Karpas-422 (cell line): Measurements from ENCODE around the gene BAK1. TPM values are rescaled to one million over a fixed set of nuclear protein-coding genes. Genes with fewer than 3 reads are reported as not detected.
A peak's percentile ranks its signal among the peaks of the same experiment; 100 is the strongest.

ENCODE experiments used
- DNase-seq: peaks from one replicate; pipeline ENCODE4 v3.0.0-alpha.2; 2015
- H2AFZ ChIP-seq: fragments of 200-600 bp; sonication (generic); 2 replicates; pipeline ENCODE4 v1.6.1; 2014; ENCODE audit warnings: antibody characterized with exemption, low read length, mixed read lengths
- H3K27ac ChIP-seq: fragments of 200-600 bp; sonication (generic); 2 replicates; pipeline ENCODE4 v1.5.1; 2014; ENCODE audit warnings: mild to moderate bottlenecking, low read length, moderate library complexity
- H3K27me3 ChIP-seq: fragments of 200-600 bp; sonication (generic); 2 replicates; pipeline ENCODE4 v1.6.1; 2014; ENCODE audit warnings: low read length, mixed read lengths
- H3K36me3 ChIP-seq: fragments of 200-600 bp; sonication (generic); 2 replicates; pipeline ENCODE4 v1.6.1; 2014; ENCODE audit warnings: low read length, mixed read lengths; ENCODE audit not compliant: insufficient read depth
- H3K4me1 ChIP-seq: fragments of 200-600 bp; sonication (generic); 2 replicates; pipeline ENCODE4 v1.6.1; 2014; ENCODE audit warnings: mild to moderate bottlenecking, low read length, mixed read lengths
- H3K4me2 ChIP-seq: fragments of 200-600 bp; sonication (generic); 2 replicates; pipeline ENCODE4 v1.6.1; 2014; ENCODE audit warnings: low read length, low read depth, mild to moderate bottlenecking; ENCODE audit not compliant: poor library complexity, severe bottlenecking
- H3K4me3 ChIP-seq: fragments of 200-600 bp; sonication (generic); 2 replicates; pipeline ENCODE4 v1.5.1; 2014; ENCODE audit warnings: mild to moderate bottlenecking, antibody characterized with exemption, low read length, mixed read lengths
- H3K79me2 ChIP-seq: fragments of 200-600 bp; sonication (generic); 2 replicates; pipeline ENCODE4 v1.6.1; 2014; ENCODE audit warnings: mild to moderate bottlenecking, low read length, mixed read lengths
- H3K9ac ChIP-seq: fragments of 200-600 bp; sonication (generic); 2 replicates; pipeline ENCODE4 v1.6.0; 2014; ENCODE audit warnings: low read length
- H3K9me2 ChIP-seq: fragments of 200-600 bp; sonication (generic), shearing (Covaris generic); replicated peaks from 2 replicates; pipeline ENCODE4 v1.6.0; 2014; ENCODE audit warnings: mild to moderate bottlenecking, low read length, moderate library complexity; ENCODE audit not compliant: insufficient read depth
- H3K9me3 ChIP-seq: fragments of 300-700, 200-600 bp; sonication (generic); 2 replicates; pipeline ENCODE4 v1.6.1; 2014; ENCODE audit warnings: low read length, mixed read lengths
- H4K20me1 ChIP-seq: fragments of 200-600 bp; sonication (generic); 2 replicates; pipeline ENCODE4 v1.6.1; 2014; ENCODE audit warnings: mild to moderate bottlenecking, antibody characterized with exemption, low read length, low read depth; ENCODE audit not compliant: insufficient read depth
- total RNA-seq: library from RNA; depleted of rRNA; stranded (reverse); fragments of >200 nt; shearing (Covaris generic); gene quantifications from 2 replicates; pipeline ENCODE4 v1.2.3, GENCODE V29; 2014; ENCODE audit warnings: low replicate concordance

Gene BAK1
- total RNA-seq, 1 experiment from 2014 or later = 9.9 TPM

DNA sequence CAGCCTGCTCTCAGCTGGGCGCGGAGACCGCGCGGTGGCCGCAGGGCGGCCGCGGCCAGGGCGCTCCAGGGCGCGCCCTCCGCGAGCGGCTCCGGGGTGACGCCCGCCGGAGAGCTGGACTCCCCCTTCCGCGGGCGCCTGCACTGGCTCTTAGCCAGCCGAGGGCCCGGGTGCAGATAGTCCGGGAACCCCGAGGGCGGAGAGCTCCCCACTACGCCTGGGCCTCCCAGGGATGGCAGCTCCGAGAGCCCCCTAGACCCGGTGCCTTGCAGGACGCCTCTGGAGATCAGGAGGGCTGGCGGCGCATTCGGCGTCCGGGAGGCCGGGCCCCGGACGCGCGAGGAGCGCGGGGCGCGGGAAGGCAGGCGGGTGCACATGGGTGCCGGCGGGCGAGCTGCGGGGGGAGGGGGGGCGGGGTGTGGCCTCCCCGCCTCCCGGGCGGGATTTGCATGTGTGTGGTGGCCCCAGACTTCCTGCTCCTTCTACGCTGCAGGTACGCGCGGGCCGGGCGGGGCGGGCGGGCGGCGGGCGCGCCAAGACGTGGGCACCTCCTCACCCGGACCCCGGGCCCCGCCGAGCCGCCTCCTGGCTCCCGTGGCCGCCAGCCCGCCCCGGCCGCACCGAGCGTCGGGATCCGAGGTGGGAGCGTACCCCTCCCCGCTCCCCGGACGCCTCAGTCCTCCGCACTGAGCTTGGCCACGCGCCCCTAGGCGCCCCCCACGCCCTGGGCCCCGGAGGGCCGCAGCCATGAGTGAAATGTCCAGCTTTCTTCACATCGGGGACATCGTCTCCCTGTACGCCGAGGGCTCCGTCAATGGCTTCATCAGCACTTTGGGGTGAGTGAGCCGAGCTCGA lies 41.0 kb upstream of the BAK1 start, which contains the start of gene ITPR3:
TSS of gene ITPR3 (plus strand) at position 467 of the 855 bp plus-strand sequence. CDS start at position 748, 281 bp downstream.
- DNase-seq = peak; percentile 91
- H3K27me3 ChIP-seq = no peaks in the 10 kb centered on the region
- H2AFZ ChIP-seq = peak within 1 kb of the TSS; percentile 99
- peaks cover 29% of the 10 kb centered on the region for H4K20me1 ChIP-seq
- H3K27ac ChIP-seq = no peak within 1 kb of the TSS
- H3K4me2 ChIP-seq = peak within 1 kb of the TSS; percentile 100
- no peaks in the 10 kb centered on the region for H3K79me2 ChIP-seq
- peak within 1 kb of the TSS; percentile 96 for H3K4me3 ChIP-seq
- H3K9me2 ChIP-seq = no peaks in the 10 kb centered on the region
- no peaks in the 10 kb centered on the region for H3K9me3 ChIP-seq
- H3K36me3 ChIP-seq = no peaks in the 10 kb centered on the region
- H3K4me1 ChIP-seq = peaks cover 46% of the 10 kb centered on the region
- peak within 1 kb of the TSS; percentile 89 for H3K9ac ChIP-seq

DNA sequence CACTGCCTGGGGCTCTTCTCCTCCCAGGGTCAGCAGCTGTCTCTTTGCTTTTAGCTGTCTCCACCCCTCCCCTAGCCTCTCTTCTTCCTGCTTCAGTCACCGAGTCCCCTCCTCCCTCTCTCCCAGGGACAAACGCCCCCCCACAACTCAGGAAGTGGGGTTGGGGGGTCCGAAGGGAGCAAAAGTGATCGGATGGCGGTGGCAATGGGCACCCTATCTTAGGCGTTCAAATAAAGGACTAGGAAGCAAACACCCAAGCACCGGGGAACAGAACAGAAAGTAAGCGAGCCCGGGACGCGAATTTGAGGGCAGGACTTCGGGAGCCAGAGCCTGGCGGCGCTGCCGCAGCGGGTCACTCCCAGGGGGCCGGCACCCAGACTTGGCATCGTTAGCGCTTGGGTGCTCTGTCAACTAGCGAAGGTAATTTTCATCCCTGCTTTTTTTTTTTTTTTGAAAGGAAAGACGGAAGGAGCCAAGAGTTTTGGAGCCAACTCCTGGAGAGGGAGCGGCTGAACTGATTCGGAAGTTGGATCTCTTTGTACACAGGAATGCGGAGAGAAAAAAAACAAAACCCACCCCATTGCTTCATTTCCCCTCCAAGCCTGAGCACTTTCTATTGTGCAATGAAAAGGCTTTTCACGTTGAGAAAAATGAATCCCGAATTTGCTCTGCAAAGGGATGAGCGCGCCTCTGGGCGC lies 40.2 kb upstream of the BAK1 start:
- H2AFZ ChIP-seq = peak overlapping the region; percentile 87; the same call in 1 of the 2 replicates
- H3K79me2 ChIP-seq = no peaks in the 10 kb centered on the region
- peaks cover 29% of the 10 kb centered on the region for H4K20me1 ChIP-seq
- peak; percentile 73 for DNase-seq
- peak overlapping the region; percentile 66 for H3K9ac ChIP-seq
- peak overlapping the region; percentile 96 for H3K4me3 ChIP-seq
- no peaks in the 10 kb centered on the region for H3K9me2 ChIP-seq
- H3K9me3 ChIP-seq = no peaks in the 10 kb centered on the region
- H3K27me3 ChIP-seq = no peaks in the 10 kb centered on the region
- peak overlapping the region; percentile 100 for H3K4me2 ChIP-seq
- H3K36me3 ChIP-seq = no peaks in the 10 kb centered on the region
- no peak overlapping the region for H3K27ac ChIP-seq
- H3K4me1 ChIP-seq = peaks cover 46% of the 10 kb centered on the region

DNA sequence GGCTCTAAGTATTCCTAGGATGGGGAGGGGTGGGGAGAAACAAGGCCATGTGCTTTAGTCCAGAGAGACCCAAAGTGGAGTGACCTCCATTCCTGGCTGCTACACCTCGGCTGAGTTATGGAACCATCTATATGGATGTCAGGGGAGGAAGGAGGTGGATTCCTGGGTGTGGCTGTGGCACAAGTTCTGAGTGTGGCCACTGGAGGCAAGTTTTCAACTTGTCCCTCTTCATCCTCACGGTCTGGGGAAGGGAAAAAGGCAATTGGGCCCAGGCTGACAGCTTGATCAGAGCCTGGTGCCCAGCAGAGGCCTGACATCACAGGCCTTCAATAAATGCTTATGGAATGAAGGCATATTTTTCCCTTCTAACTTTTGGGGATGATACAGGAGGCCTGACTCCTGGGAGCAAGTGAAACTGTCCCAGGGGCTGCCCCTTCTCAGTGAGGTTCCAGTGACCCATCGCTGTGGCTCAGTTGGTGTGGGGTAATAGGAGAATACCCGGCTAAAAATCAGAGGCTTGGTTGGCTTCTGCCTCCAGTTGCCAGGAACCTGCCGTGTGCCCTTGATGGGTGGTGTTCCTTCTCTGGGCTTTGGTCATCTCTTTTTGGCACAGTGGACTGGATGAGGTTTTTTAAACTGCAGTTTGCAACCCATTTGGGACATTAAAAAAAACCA lies 39.2 kb upstream of the BAK1 start:
- Histone ChIP-seq H3K27me3 (no peaks in the 10 kb centered on the region), H3K9ac (no peak overlapping the region), H3K4me2 (no peak overlapping the region), H2AFZ (no peak overlapping the region), H3K9me3 (no peaks in the 10 kb centered on the region), H3K9me2 (no peaks in the 10 kb centered on the region), H3K4me1 (peaks cover 42% of the 10 kb centered on the region), H3K4me3 (no peak overlapping the region), H3K36me3 (no peaks in the 10 kb centered on the region), H4K20me1 (peaks cover 21% of the 10 kb centered on the region; the same call in 1 of the 2 replicates), H3K79me2 (no peaks in the 10 kb centered on the region), H3K27ac (no peak overlapping the region)
- DNase-seq = no peak

DNA sequence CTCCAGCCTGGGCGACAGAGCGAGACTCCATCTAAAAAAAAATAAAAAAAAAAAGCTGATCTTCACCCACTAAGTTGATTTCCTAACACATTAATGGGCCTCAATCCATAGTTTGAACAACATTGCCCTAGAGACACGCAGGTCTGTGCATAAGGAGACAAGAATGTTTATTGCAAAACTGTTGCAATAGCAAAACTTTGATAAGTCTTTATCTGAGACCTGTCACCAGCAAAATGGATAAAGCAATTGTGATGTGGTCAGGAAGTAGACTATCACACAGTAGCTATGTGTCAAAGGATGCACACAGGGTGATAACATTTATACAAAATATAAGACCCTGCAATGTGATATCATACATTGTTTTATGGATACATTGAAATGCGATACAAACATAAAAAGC lies 36.8 kb upstream of the BAK1 start:
- Histone ChIP-seq H3K9me2 (no peaks in the 10 kb centered on the region), H3K9ac (no peak overlapping the region), H4K20me1 (no peaks in the 10 kb centered on the region), H3K79me2 (no peaks in the 10 kb centered on the region), H3K9me3 (no peaks in the 10 kb centered on the region), H3K27me3 (no peaks in the 10 kb centered on the region), H3K4me1 (peaks cover 18% of the 10 kb centered on the region), H3K27ac (no peak overlapping the region), H3K4me2 (no peak overlapping the region), H3K36me3 (no peaks in the 10 kb centered on the region), H2AFZ (no peak overlapping the region), H3K4me3 (no peak overlapping the region)
- no peak for DNase-seq

DNA sequence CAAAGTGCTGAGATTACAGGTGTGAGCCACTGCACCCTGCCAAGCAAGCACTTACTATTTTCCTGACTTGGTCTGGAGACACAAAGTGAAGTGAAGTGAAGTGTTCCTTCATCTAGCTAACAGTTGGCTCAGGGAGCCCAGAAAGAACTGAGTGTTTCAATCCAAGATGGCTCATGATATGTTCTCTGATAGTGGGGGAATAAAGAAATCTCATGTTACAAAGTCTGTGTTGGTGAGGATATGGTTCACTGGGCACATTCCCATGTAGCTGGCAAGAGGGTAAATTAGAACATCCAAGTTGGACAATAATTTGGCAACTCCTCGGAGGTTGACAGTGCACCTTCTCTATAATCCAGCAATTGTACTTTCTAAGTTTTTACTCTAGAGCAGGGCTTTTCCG lies 36.0 kb upstream of the BAK1 start:
- no peaks in the 10 kb centered on the region for H3K36me3 ChIP-seq
- H3K9ac ChIP-seq = no peak overlapping the region
- H3K4me3 ChIP-seq = no peak overlapping the region
- no peaks in the 10 kb centered on the region for H4K20me1 ChIP-seq
- no peak overlapping the region for H2AFZ ChIP-seq
- no peak overlapping the region for H3K4me2 ChIP-seq
- H3K9me2 ChIP-seq = no peaks in the 10 kb centered on the region
- DNase-seq = no peak
- H3K4me1 ChIP-seq = peaks cover 12% of the 10 kb centered on the region
- no peaks in the 10 kb centered on the region for H3K27me3 ChIP-seq
- no peaks in the 10 kb centered on the region for H3K79me2 ChIP-seq
- H3K9me3 ChIP-seq = no peaks in the 10 kb centered on the region
- no peak overlapping the region for H3K27ac ChIP-seq

DNA sequence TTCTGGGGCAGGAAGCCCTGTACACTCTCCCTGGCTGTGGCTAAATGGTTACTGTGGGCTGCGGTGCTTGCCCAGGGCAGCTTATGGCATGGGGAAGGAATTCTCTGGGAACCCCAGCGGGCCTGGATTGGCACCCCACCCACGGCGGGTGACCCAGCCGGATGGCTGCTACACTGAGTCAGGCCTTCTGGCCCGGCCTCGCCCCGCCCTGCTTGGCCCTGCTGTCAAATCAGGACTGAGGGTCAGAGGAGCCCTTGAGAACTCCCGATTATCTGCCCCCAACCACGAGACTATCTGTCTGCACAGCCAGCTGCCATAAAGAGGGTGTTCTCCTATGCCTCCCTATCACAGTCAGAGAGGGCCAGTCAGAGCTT lies 33.7 kb upstream of the BAK1 start:
- H3K9me3 ChIP-seq = no peaks in the 10 kb centered on the region
- H3K9ac ChIP-seq = no peak overlapping the region
- H3K4me3 ChIP-seq = no peak overlapping the region
- DNase-seq = no peak
- no peak overlapping the region for H3K4me2 ChIP-seq
- no peak overlapping the region for H3K27ac ChIP-seq
- no peaks in the 10 kb centered on the region for H3K9me2 ChIP-seq
- no peaks in the 10 kb centered on the region for H3K79me2 ChIP-seq
- H3K36me3 ChIP-seq = no peaks in the 10 kb centered on the region
- H4K20me1 ChIP-seq = no peaks in the 10 kb centered on the region
- H2AFZ ChIP-seq = no peak overlapping the region
- H3K27me3 ChIP-seq = no peaks in the 10 kb centered on the region
- H3K4me1 ChIP-seq = no peaks in the 10 kb centered on the region

DNA sequence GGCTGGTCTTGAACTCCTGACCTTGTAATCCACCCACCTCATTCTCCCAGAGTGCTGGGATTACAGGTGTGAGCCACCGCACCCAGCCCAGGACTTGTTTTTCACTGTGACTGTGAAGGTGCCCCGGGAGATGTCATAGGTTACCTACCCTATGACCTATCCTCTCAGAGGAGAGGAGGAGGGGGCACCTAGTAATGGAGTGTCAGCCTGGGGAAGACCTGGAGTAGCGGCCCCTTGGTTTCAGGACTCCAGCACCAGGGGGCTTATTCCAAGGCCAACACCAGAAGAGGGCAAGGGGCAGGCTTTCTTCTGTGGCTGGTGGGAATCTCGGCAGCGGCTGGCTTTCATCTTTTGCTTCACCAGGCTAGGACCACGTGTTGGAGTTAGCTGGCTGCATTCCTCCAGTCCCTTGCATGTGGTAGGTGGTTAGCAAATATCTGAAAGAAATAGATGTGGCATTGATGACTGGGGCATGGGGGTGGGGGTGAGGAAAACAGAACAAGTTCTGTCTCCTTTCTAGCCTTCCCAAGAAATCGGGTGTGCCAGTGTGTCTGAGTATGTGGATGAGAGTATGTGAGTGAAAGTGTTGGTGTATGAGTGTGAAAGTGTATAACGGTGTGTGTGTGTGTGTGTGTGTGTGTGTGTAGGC lies 33.2 kb upstream of the BAK1 start:
- Histone ChIP-seq H3K27ac (no peak overlapping the region), H3K4me2 (no peak overlapping the region), H3K9me2 (no peaks in the 10 kb centered on the region), H3K79me2 (no peaks in the 10 kb centered on the region), H4K20me1 (no peaks in the 10 kb centered on the region), H3K9me3 (no peaks in the 10 kb centered on the region), H3K4me1 (no peaks in the 10 kb centered on the region), H3K36me3 (no peaks in the 10 kb centered on the region), H3K4me3 (no peak overlapping the region), H2AFZ (no peak overlapping the region), H3K27me3 (no peaks in the 10 kb centered on the region), H3K9ac (no peak overlapping the region)
- no peak for DNase-seq
